Measurements from ENCODE around the gene CCDC187.

DNA sequence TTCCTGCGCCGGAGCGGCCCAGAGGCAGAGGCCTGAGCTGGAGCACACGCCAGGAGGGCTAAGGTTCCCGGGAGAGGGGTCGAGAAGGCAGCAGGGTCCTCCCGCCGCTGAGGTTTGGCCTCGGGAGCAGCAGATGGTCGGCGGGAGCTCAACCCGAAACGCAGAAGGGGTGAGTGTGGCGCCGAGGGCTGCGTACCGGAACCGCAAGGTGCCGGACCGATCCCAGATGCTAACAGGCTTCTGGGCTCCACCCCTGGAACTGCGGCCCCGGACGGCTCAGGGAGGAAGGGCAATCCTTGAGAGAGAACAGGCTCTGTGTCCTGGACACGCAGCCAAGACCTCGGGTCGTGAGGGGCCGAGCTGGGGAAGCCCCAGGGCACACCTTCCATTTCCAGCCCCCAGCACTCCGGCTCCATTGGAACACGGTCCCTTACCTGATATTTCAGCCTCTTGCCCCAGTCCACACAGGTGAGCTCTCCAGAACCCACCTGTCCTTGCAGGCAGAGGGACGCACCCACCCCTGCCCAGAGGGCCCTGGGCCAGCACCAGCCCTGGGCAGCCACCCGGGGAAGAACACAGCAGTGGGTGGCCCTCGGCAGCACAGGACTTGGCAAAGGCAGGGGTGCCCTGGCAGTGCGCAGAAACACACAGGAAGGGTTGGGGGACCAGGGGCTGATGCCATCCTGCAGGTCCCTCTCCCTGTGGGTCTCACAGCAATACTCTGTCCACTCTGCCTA lies 100.3 kb downstream of the CCDC187 start:
- no peak for TF ChIP-seq POLR2A (IDR thresholded peaks at IDR 0.05)
- TF ChIP-seq, protein P1, sequence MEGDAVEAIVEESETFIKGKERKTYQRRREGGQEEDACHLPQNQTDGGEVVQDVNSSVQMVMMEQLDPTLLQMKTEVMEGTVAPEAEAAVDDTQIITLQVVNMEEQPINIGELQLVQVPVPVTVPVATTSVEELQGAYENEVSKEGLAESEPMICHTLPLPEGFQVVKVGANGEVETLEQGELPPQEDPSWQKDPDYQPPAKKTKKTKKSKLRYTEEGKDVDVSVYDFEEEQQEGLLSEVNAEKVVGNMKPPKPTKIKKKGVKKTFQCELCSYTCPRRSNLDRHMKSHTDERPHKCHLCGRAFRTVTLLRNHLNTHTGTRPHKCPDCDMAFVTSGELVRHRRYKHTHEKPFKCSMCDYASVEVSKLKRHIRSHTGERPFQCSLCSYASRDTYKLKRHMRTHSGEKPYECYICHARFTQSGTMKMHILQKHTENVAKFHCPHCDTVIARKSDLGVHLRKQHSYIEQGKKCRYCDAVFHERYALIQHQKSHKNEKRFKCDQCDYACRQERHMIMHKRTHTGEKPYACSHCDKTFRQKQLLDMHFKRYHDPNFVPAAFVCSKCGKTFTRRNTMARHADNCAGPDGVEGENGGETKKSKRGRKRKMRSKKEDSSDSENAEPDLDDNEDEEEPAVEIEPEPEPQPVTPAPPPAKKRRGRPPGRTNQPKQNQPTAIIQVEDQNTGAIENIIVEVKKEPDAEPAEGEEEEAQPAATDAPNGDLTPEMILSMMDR (IDR thresholded peaks at IDR 0.05): no peak

Measured in body of pancreas (tissue), 4 donors.